OCI-LY1 (cell line): ENCODE results near the gene CTNND2.

Experiments
- CTCF ChIP-seq: fragments of 200-600 bp; sonication (generic), shearing (Covaris generic); IDR thresholded peaks from 2 replicates; pipeline ENCODE4 v1.5.1; 2017; ENCODE audit warnings: mild to moderate bottlenecking, antibody characterized with exemption, low read length, moderate library complexity, mixed read lengths
- EZH2 ChIP-seq: fragments of 200-600 bp; sonication (generic), shearing (Covaris generic); IDR thresholded peaks from 2 replicates; pipeline ENCODE4 v1.8.0; 2017; ENCODE audit warnings: borderline replicate concordance, mixed run types, mild to moderate bottlenecking, antibody characterized with exemption, low read length, moderate library complexity, mixed read lengths

- TF ChIP-seq CTCF: no peak
- TF ChIP-seq EZH2: no peak
Observed at GRCh38 chr5:11609570-11610303, 294.5 kb downstream of the CTNND2 start.
